Peyer's patch (tissue), 4 donors: Measurements from ENCODE around the gene UBTF. TPM values are rescaled to one million over a fixed set of nuclear protein-coding genes. Genes with fewer than 3 reads are reported as not detected.

Source experiments
- DNase-seq, 3 donors: peaks; one replicate each; pipeline ENCODE4 v3.0.0-alpha.2; 2017 to 2019
- H3K27ac ChIP-seq, 4 donors: fragments of 200-600 bp; sonication (generic); one replicate each; pipeline ENCODE4 v1.5.1; 2016 to 2019
- H3K27me3 ChIP-seq, 2 donors: fragments of 200-600 bp; sonication (generic); one replicate each; pipeline ENCODE4 v1.5.1; 2019
- H3K36me3 ChIP-seq, 3 donors: fragments of 200-600 bp; sonication (generic); one replicate each; pipeline ENCODE4 v1.5.1; 2016 to 2019
- H3K4me1 ChIP-seq, 4 donors: fragments of 200-600 bp; sonication (generic); one replicate each; pipeline ENCODE4 v1.5.1; 2016 to 2019
- H3K4me3 ChIP-seq, 4 donors: fragments of 200-600 bp; sonication (generic); 1 replicate in 3 of 4; 2 replicates in 1 of 4; pipeline ENCODE4 v1.5.1; 2016 to 2019; ENCODE audit warnings: mild to moderate bottlenecking in 1 of 4
- H3K9me3 ChIP-seq, 4 donors: fragments of 200-600 bp; sonication (generic); one replicate each; pipeline ENCODE4 v1.5.1; 2016 to 2019; ENCODE audit warnings: mild to moderate bottlenecking in 1 of 4
- POLR2A ChIP-seq, 2 donors: fragments of 450-650 bp; IDR thresholded peaks; one replicate each; pipeline ENCODE4 v1.5.1; 2017; ENCODE audit warnings: antibody characterized with exemption in 2 of 2, mild to moderate bottlenecking in 2 of 2, moderate library complexity in 2 of 2
- total RNA-seq, 4 donors: library from RNA; depleted of rRNA; stranded (reverse); fragments of >200 nt; gene quantifications; one replicate each; pipeline ENCODE4 v1.1.0, GENCODE V29; 2016
- TF ChIP-seq, protein P1 (sequence below), 6 experiments: fragments of 450-650 bp in 4 of 6; fragments of 200-600 bp in 2 of 6; sonication (generic) in 1 of 6; IDR thresholded peaks; one replicate each; pipeline ENCODE4 v1.5.1; 2017 to 2019; ENCODE audit warnings: antibody characterized with exemption in 6 of 6, mild to moderate bottlenecking in 3 of 6, moderate library complexity in 1 of 6

UBTF gene
- total RNA-seq, 4 donors from 2014 or later: 58.4 to 167 (median 77.7) TPM

GRCh38 chr17:44223541-44224071 lies 4.1 kb upstream of the UBTF start:
- H3K9me3 ChIP-seq: no peaks in the 10 kb centered on the region
- H3K27me3 ChIP-seq: no peaks in the 10 kb centered on the region
- no peak for DNase-seq
- peak overlapping the region in 2 of 4 donors; percentile 17 to 100 for H3K27ac ChIP-seq
- peaks cover 0 to 23% (median 2%) of the 10 kb centered on the region in 4 donors for H3K4me1 ChIP-seq
- H3K36me3 ChIP-seq: no peaks in the 10 kb centered on the region
- TF ChIP-seq POLR2A (IDR thresholded peaks at IDR 0.05): no peak
- TF ChIP-seq, protein P1, sequence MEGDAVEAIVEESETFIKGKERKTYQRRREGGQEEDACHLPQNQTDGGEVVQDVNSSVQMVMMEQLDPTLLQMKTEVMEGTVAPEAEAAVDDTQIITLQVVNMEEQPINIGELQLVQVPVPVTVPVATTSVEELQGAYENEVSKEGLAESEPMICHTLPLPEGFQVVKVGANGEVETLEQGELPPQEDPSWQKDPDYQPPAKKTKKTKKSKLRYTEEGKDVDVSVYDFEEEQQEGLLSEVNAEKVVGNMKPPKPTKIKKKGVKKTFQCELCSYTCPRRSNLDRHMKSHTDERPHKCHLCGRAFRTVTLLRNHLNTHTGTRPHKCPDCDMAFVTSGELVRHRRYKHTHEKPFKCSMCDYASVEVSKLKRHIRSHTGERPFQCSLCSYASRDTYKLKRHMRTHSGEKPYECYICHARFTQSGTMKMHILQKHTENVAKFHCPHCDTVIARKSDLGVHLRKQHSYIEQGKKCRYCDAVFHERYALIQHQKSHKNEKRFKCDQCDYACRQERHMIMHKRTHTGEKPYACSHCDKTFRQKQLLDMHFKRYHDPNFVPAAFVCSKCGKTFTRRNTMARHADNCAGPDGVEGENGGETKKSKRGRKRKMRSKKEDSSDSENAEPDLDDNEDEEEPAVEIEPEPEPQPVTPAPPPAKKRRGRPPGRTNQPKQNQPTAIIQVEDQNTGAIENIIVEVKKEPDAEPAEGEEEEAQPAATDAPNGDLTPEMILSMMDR (IDR thresholded peaks at IDR 0.05): no peak
- H3K4me3 ChIP-seq: no peak overlapping the region

GRCh38 chr17:44222112-44222869 lies 2.8 kb upstream of the UBTF start:
- Histone ChIP-seq H3K4me1 (peaks cover 0 to 33% (median 10%) of the 10 kb centered on the region in 4 donors), H3K27ac (peak overlapping the region; percentile 99 to 100 (median 100)), H3K27me3 (no peaks in the 10 kb centered on the region), H3K4me3 (peak overlapping the region; percentile 90 to 99 (median 96)), H3K36me3 (peaks cover 0 to under 1% (median 0%) of the 10 kb centered on the region in 3 donors), H3K9me3 (no peaks in the 10 kb centered on the region)
- peak; percentile 78 to 90 (median 84) for DNase-seq
- TF ChIP-seq, protein P1 (IDR thresholded peaks at IDR 0.05): peak in 2 of 6 experiments; percentile 7 to 20
- peak; percentile 16 to 30 for TF ChIP-seq POLR2A (IDR thresholded peaks at IDR 0.05)

GRCh38 chr17:44221862-44222111 lies 2.3 kb upstream of the UBTF start:
- peak overlapping the region; percentile 99 to 100 (median 100) for H3K27ac ChIP-seq
- peak in 1 of 3 donors; percentile 62 for DNase-seq
- H3K4me1 ChIP-seq: peaks cover 0 to 38% (median 13%) of the 10 kb centered on the region in 4 donors
- H3K36me3 ChIP-seq: peaks cover 0 to 6% (median 0%) of the 10 kb centered on the region in 3 donors
- TF ChIP-seq POLR2A (IDR thresholded peaks at IDR 0.05): no peak
- TF ChIP-seq, protein P1 (IDR thresholded peaks at IDR 0.05): no peak
- H3K4me3 ChIP-seq: peak overlapping the region; percentile 90 to 99 (median 96)
- H3K27me3 ChIP-seq: no peaks in the 10 kb centered on the region
- no peaks in the 10 kb centered on the region for H3K9me3 ChIP-seq

DNA sequence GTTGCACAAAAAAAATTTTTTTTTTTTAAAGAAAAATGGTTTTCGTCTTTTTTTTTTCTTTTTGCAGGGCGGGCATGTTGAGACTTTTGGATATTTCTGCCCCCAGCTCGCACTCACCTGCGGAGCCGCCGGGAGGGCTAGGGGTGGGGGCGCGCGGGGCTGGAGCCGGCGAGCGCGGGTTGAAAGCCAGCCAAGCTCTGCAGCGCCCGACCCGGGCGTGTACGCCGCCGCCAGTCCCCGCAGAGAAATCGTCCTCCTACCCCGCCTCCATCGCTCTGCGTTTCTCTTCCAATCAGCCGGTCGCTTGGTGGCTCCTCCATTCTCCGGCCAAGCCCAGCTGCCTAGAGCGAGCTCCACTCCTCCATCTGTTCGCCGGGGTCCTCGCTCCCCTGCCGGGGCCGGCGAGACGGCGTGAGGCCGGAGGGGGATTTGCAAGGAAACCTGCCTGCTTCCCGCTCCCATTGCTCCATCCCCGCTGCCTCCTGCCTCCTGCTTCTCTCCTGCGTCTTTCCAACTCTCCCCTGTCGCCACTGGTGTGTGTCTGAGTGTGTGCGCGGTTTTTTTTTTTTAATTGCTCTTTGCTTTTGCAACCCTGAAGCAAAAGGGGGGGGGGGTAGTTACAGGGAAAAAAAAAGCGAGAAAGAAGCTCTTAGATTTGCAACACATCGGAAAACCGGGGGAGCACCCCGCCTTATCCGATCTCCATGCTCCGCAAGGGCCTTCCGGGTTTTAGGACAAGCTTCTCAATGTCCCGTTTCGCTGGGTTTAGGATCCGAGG lies 1.8 kb upstream of the UBTF start:
- H3K9me3 ChIP-seq: no peaks in the 10 kb centered on the region
- H3K4me3 ChIP-seq: peak overlapping the region; percentile 90 to 99 (median 96)
- peak; percentile 39 to 54 for TF ChIP-seq POLR2A (IDR thresholded peaks at IDR 0.05)
- TF ChIP-seq, protein P1 (IDR thresholded peaks at IDR 0.05): no peak
- peak; percentile 66 to 88 (median 86) for DNase-seq
- peak overlapping the region; percentile 99 to 100 (median 100) for H3K27ac ChIP-seq
- no peaks in the 10 kb centered on the region for H3K27me3 ChIP-seq
- peaks cover 0 to 43% (median 16%) of the 10 kb centered on the region in 4 donors for H3K4me1 ChIP-seq
- peaks cover 0 to 11% (median 0%) of the 10 kb centered on the region in 3 donors for H3K36me3 ChIP-seq

GRCh38 chr17:44220213-44221083 lies 973 bp upstream of the UBTF start:
- no peaks in the 10 kb centered on the region for H3K9me3 ChIP-seq
- peaks cover 0 to 43% (median 24%) of the 10 kb centered on the region in 4 donors for H3K4me1 ChIP-seq
- peak; percentile 52 to 75 (median 74) for DNase-seq
- TF ChIP-seq, protein P1 (IDR thresholded peaks at IDR 0.05): no peak
- TF ChIP-seq POLR2A (IDR thresholded peaks at IDR 0.05): no peak
- no peaks in the 10 kb centered on the region for H3K27me3 ChIP-seq
- H3K27ac ChIP-seq: peak overlapping the region; percentile 99 to 100 (median 100)
- peaks cover 0 to 19% (median 0%) of the 10 kb centered on the region in 3 donors for H3K36me3 ChIP-seq
- peak overlapping the region; percentile 90 to 99 (median 96) for H3K4me3 ChIP-seq
